ENCODE measurements around the gene TTPAL.

DNA sequence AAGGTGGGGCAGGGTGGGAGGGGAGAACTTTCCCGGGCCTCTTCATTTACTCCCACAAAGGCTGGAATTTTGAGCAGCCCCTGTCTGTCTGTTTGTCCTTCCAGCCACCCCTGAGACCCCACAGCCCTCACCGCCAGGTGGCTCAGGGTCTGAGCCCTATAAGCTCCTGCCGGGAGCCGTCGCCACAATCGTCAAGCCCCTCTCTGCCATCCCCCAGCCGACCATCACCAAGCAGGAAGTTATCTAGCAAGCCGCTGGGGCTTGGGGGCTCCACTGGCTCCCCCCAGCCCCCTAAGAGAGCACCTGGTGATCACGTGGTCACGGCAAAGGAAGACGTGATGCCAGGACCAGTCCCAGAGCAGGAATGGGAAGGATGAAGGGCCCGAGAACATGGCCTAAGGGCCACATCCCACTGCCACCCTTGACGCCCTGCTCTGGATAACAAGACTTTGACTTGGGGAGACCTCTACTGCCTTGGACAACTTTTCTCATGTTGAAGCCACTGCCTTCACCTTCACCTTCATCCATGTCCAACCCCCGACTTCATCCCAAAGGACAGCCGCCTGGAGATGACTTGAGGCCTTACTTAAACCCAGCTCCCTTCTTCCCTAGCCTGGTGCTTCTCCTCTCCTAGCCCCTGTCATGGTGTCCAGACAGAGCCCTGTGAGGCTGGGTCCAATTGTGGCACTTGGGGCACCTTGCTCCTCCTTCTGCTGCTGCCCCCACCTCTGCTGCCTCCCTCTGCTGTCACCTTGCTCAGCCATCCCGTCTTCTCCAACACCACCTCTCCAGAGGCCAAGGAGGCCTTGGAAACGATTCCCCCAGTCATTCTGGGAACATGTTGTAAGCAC is 46.0 kb upstream of the TTPAL start:
- TF ChIP-seq CTCF (IDR thresholded peaks at IDR 0.05 in 8 of 11, conservative IDR thresholded peaks at IDR 0.05 in 3 of 11) (no peak), POLR2A (IDR thresholded peaks at IDR 0.05) (no peak), POLR2AphosphoS5 (IDR thresholded peaks at IDR 0.05) (no peak)

All from spleen (tissue), 7 donors.